Measurements from ENCODE around the gene UNCX.
"Not testable (repeated sequence)": the region's sequence is repeated elsewhere in the genome, so short reads cannot be mapped to it uniquely, and the experiment has no call there.

UNCX gene

GRCh38 chr7:1274121-1274875 is 41.6 kb downstream of the UNCX start:
- ATAC-seq (ENCODE audit: low read depth) = no peak

GRCh38 chr7:1274876-1275375 is 42.3 kb downstream of the UNCX start:
- no peak overlapping the region for H3K27ac Mint-ChIP-seq
- DNase-seq (ENCODE audit: low spot score in 2 of 2) (no peak), ATAC-seq (ENCODE audit: low read depth) (no peak)
- peaks cover 3% of the 10 kb centered on the region for H3K9me3 Mint-ChIP-seq
- no peaks in the 10 kb centered on the region for H3K4me1 Mint-ChIP-seq
- no peaks in the 10 kb centered on the region for H3K36me3 Mint-ChIP-seq
- H3K27me3 Mint-ChIP-seq = peaks cover 2% of the 10 kb centered on the region
- no peak overlapping the region for H3K4me3 Mint-ChIP-seq

More at GRCh38 chr7:1274121-1274875, 41.6 kb downstream of the UNCX start:
- Mint-ChIP-seq H3K4me3 (no peak overlapping the region), H3K27me3 (peaks cover 2% of the 10 kb centered on the region), H3K9me3 (peaks cover 3% of the 10 kb centered on the region), H3K36me3 (no peaks in the 10 kb centered on the region), H3K27ac (no peak overlapping the region), H3K4me1 (no peaks in the 10 kb centered on the region)
- DNase-seq (ENCODE audit: low spot score in 2 of 2) = no peak

GRCh38 chr7:1275451-1276381 is 43.0 kb downstream of the UNCX start:
- H3K4me3 Mint-ChIP-seq = no peak overlapping the region
- ATAC-seq (ENCODE audit: low read depth) (no peak), DNase-seq (ENCODE audit: low spot score in 2 of 2) (no peak)
- peaks cover 2% of the 10 kb centered on the region for H3K36me3 Mint-ChIP-seq
- no peaks in the 10 kb centered on the region for H3K27me3 Mint-ChIP-seq
- H3K4me1 Mint-ChIP-seq = no peaks in the 10 kb centered on the region
- no peak overlapping the region for H3K27ac Mint-ChIP-seq
- peaks cover 5% of the 10 kb centered on the region for H3K9me3 Mint-ChIP-seq

GRCh38 chr7:1276626-1277175 is 44.0 kb downstream of the UNCX start:
- Mint-ChIP-seq H3K9me3 (peaks cover 5% of the 10 kb centered on the region), H3K4me1 (no peaks in the 10 kb centered on the region), H3K4me3 (no peak overlapping the region), H3K27ac (no peak overlapping the region), H3K36me3 (peaks cover 2% of the 10 kb centered on the region), H3K27me3 (no peaks in the 10 kb centered on the region)
- ATAC-seq (ENCODE audit: low read depth) (no peak), DNase-seq (ENCODE audit: low spot score in 2 of 2) (no peak)

DNA sequence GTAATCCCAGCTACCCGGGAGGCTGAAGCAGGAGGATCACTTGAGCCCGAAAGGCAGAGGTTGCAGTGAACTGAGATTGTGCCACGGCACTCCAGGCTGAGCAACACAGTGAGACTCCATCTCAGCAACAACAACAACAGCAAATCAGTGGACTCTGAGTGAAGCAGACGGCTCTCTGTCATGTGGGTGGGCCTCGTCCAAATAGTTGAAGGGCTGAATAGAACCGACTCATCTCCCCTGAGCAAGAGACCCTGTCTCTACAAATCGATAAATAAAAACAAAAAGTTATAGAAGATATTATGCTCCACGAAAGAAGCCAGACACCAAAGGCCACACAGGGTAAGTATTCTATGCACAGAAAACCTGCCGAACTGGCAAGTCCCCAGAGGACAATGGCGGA is 45.9 kb downstream of the UNCX start:
- DNase-seq (ENCODE audit: low spot score in 2 of 2) (no peak), ATAC-seq (ENCODE audit: low read depth) (no peak)
- H3K9me3 Mint-ChIP-seq = peaks cover 5% of the 10 kb centered on the region
- H3K36me3 Mint-ChIP-seq = peaks cover 2% of the 10 kb centered on the region
- no peaks in the 10 kb centered on the region for H3K27me3 Mint-ChIP-seq
- no peaks in the 10 kb centered on the region for H3K4me1 Mint-ChIP-seq
- H3K27ac Mint-ChIP-seq = no peak overlapping the region
- no peak overlapping the region for H3K4me3 Mint-ChIP-seq

GRCh38 chr7:1279041-1279440 is 46.4 kb downstream of the UNCX start:
- ATAC-seq (ENCODE audit: low read depth) (no peak), DNase-seq (ENCODE audit: low spot score in 2 of 2) (no peak)
- Mint-ChIP-seq H3K9me3 (peaks cover 5% of the 10 kb centered on the region), H3K36me3 (peaks cover 2% of the 10 kb centered on the region), H3K27ac (no peak overlapping the region), H3K4me1 (no peaks in the 10 kb centered on the region), H3K27me3 (no peaks in the 10 kb centered on the region), H3K4me3 (no peak overlapping the region)

DNA sequence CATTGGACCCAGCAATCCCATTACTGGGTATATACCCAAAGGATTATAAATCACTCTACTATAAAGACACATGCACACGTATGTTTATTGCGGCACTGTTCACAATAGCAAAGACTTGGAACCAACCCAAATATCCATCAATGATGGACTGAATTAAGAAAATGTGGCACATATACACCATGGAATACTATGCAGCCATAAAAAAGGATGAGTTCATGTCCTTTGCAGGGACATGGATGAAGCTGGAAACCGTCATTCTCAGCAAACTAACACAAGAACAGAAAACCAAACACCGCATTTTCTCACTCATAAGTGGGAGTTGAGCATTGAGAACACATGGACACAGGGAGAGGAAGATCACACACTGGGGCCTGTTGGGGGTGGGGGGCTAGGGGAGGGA is 47.2 kb downstream of the UNCX start:
- not testable (repeated sequence) for H3K4me3 Mint-ChIP-seq; ATAC-seq (ENCODE audit: low read depth); H3K27ac Mint-ChIP-seq; H3K27me3 Mint-ChIP-seq; H3K4me1 Mint-ChIP-seq; H3K9me3 Mint-ChIP-seq; DNase-seq (ENCODE audit: low spot score in 2 of 2); H3K36me3 Mint-ChIP-seq

GRCh38 chr7:1281068-1281467 is 48.4 kb downstream of the UNCX start:
- DNase-seq (ENCODE audit: low spot score in 2 of 2) (no peak), ATAC-seq (ENCODE audit: low read depth) (no peak)
- H3K27ac Mint-ChIP-seq = no peak overlapping the region

GRCh38 chr7:1282679-1283078 is 50.0 kb downstream of the UNCX start:
- peaks cover 3% of the 10 kb centered on the region for H3K27me3 Mint-ChIP-seq
- ATAC-seq (ENCODE audit: low read depth) (no peak), DNase-seq (ENCODE audit: low spot score in 2 of 2) (no peak)
- peaks cover 5% of the 10 kb centered on the region for H3K9me3 Mint-ChIP-seq
- peaks cover 2% of the 10 kb centered on the region for H3K36me3 Mint-ChIP-seq
- H3K27ac Mint-ChIP-seq = no peak overlapping the region
- H3K4me1 Mint-ChIP-seq = no peaks in the 10 kb centered on the region
- no peak overlapping the region for H3K4me3 Mint-ChIP-seq

More at GRCh38 chr7:1281068-1281467, 48.4 kb downstream of the UNCX start:
- Mint-ChIP-seq H3K36me3 (peaks cover 2% of the 10 kb centered on the region), H3K4me1 (no peaks in the 10 kb centered on the region), H3K9me3 (peaks cover 5% of the 10 kb centered on the region), H3K27me3 (no peaks in the 10 kb centered on the region), H3K4me3 (no peak overlapping the region)

GRCh38 chr7:1283337-1283736 is 50.7 kb downstream of the UNCX start:
- Mint-ChIP-seq H3K9me3 (peaks cover 5% of the 10 kb centered on the region), H3K27me3 (peaks cover 3% of the 10 kb centered on the region), H3K27ac (no peak overlapping the region), H3K36me3 (peaks cover 2% of the 10 kb centered on the region), H3K4me1 (no peaks in the 10 kb centered on the region), H3K4me3 (no peak overlapping the region)
- no peak for ATAC-seq (ENCODE audit: low read depth)
- DNase-seq (ENCODE audit: low spot score in 2 of 2) = no peak

- DNase-seq (ENCODE audit: low spot score in 2 of 2) (no peak), ATAC-seq (ENCODE audit: low read depth) (no peak)
- Mint-ChIP-seq H3K36me3 (peaks cover 2% of the 10 kb centered on the region), H3K4me3 (no peak overlapping the region), H3K27me3 (peaks cover 3% of the 10 kb centered on the region), H3K9me3 (peaks cover 2% of the 10 kb centered on the region), H3K27ac (no peak overlapping the region), H3K4me1 (no peaks in the 10 kb centered on the region)
Measured at GRCh38 chr7:1283941-1284742, 51.5 kb downstream of the UNCX start.

DNA sequence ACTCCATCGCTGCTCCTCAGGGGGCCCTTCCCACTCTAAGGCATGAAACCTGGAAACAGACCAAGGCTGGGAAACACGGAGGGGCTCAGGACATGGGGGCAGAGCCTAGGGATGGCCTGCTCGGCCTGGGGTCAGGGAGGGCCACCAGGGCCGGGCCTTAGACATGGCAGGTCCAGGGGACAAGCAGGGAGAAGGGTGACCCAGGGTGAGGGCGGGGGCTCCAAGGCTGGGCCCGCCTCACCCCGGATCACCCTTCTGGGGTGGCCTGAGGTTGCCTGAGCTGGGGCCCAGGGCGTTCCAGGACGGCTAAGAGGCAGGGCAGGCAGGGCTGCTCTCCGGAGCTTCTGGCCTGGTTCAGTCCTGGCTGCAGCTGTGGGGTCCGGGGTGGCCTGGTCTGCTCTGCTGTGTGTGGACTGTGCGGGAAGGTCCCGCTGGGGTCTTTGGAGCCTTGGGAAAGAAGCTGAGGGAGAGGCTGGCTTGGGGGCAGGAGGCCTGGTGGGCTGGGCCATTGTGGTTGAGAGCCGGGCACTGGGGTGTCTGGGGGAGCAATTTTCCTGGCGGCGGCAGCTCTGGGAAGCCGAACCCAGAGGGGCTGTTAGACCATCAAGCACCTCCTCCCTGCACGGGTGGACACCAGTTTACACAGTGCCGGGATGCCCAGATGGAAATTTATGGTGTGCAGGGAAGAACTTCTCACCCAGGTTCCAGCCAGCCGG is 52.2 kb downstream of the UNCX start:
- Mint-ChIP-seq H3K27ac (no peak overlapping the region), H3K4me1 (no peaks in the 10 kb centered on the region), H3K9me3 (peaks cover 2% of the 10 kb centered on the region), H3K27me3 (peaks cover 3% of the 10 kb centered on the region), H3K36me3 (peaks cover 2% of the 10 kb centered on the region), H3K4me3 (no peak overlapping the region)
- ATAC-seq (ENCODE audit: low read depth) (no peak), DNase-seq (ENCODE audit: low spot score in 2 of 2) (no peak)
